AG04449 (cell line): ENCODE measurements around the gene RSBN1.

Experiments
- CTCF ChIA-PET: fragments of 350-600 bp; formaldehyde crosslinking; extraction: SDS; loops from one replicate; lab custom pipeline; 2021; ENCODE audit warnings: antibody characterized with exemption; lab: Yijun Ruan, JAX
- POLR2A ChIA-PET: fragments of 400-600, 350-600 bp; formaldehyde crosslinking; extraction: SDS; loops from one replicate; lab custom pipeline; 2020; ENCODE audit warnings: antibody characterized with exemption, inconsistent platforms; lab: Yijun Ruan, JAX
- DNase-seq: peaks from one replicate; pipeline ENCODE4 v3.0.0-alpha.2; 2010; ENCODE audit warnings: low read depth, low spot score
- H3K4me3 ChIP-seq: 2 replicates; pipeline ENCODE4 v1.5.1; 2011; ENCODE audit warnings: low read depth, mild to moderate bottlenecking, control low read depth, low read length
- CTCF ChIP-seq: IDR thresholded peaks from one replicate; pipeline ENCODE4 v1.5.1; 2011; ENCODE audit warnings: mild to moderate bottlenecking, moderate library complexity, low read length, control low read depth, inconsistent platforms; ENCODE audit not compliant: insufficient read depth; ENCODE audit errors: missing control alignments

The RSBN1 gene

GRCh38 chr1:113802367-113803007, 9.8 kb downstream of the RSBN1 start:
- no peak for TF ChIP-seq CTCF
- H3K4me3 ChIP-seq, result no peak overlapping the region
- no peak for DNase-seq
- CTCF ChIA-PET, result no interaction called here
- POLR2A ChIA-PET, result no interaction called here

- no peak overlapping the region for H3K4me3 ChIP-seq
- POLR2A ChIA-PET, result no interaction called here
- CTCF ChIA-PET, result interaction anchor here (0.9 to 1.3 kb wide), 4 partner anchors 9 to 103 kb away, joined by 3 read pairs; no protein-coding TSS in a partner anchor
- DNase-seq, result no peak
- no peak for TF ChIP-seq CTCF
Measured at GRCh38 chr1:113800487-113800886, 11.8 kb downstream of the RSBN1 start.

- POLR2A ChIA-PET, result no interaction called here
- no peak overlapping the region for H3K4me3 ChIP-seq
- DNase-seq, result no peak
- no peak for TF ChIP-seq CTCF
- CTCF ChIA-PET, result no interaction called here
Measured at GRCh38 chr1:113797472-113797871, 14.8 kb downstream of the RSBN1 start.

- CTCF ChIA-PET, result no interaction called here
- H3K4me3 ChIP-seq, result no peak overlapping the region
- no peak for TF ChIP-seq CTCF
- no peak for DNase-seq
- POLR2A ChIA-PET, result no interaction called here
Measured at GRCh38 chr1:113793878-113794834, 18.1 kb downstream of the RSBN1 start.

- no peak overlapping the region for H3K4me3 ChIP-seq
- DNase-seq, result no peak
- POLR2A ChIA-PET, result no interaction called here
- CTCF ChIA-PET, result no interaction called here
- TF ChIP-seq CTCF, result no peak
Measured at GRCh38 chr1:113792986-113793385, 19.3 kb downstream of the RSBN1 start.

GRCh38 chr1:113792471-113792870, 19.8 kb downstream of the RSBN1 start:
- CTCF ChIA-PET, result interaction anchor here (1.2 kb wide), 1 partner anchor 720 kb away, joined by 3 read pairs; the partner anchor contains the start of gene LRIG2
- H3K4me3 ChIP-seq, result no peak overlapping the region
- no peak for TF ChIP-seq CTCF
- POLR2A ChIA-PET, result no interaction called here
- DNase-seq, result no peak
